HG03064 (cell line): ENCODE data around the gene PPA2.

Experiments
- ATAC-seq: cut with Tn5 transposase; IDR thresholded peaks from one replicate; pipeline ENCODE4 v1.9.1; 2021; ENCODE audit warnings: low read depth; ENCODE audit not compliant: unreplicated experiment

PPA2 gene

GRCh38 chr4:105329081-105329480 lies 144.8 kb downstream of the PPA2 start:
- ATAC-seq, result no peak

GRCh38 chr4:105327956-105328355 lies 145.9 kb downstream of the PPA2 start:
- no peak for ATAC-seq

- no peak for ATAC-seq
Observed at GRCh38 chr4:105327222-105327621, 146.6 kb downstream of the PPA2 start.
